ENCODE data around the gene APOBEC2.

APOBEC2 gene

GRCh38 chr6:41092421-41093140 lies 39.6 kb downstream of the APOBEC2 start:
- DNase-seq, result no peak

- DNase-seq, result no peak
These were observed 40.7 kb downstream of the APOBEC2 start for GRCh38 chr6:41093729-41094128.

GRCh38 chr6:41097467-41098090 lies 44.6 kb downstream of the APOBEC2 start:
- no peak for DNase-seq

- no peak for DNase-seq
These were observed 45.4 kb downstream of the APOBEC2 start for GRCh38 chr6:41098366-41098765.

GRCh38 chr6:41100871-41101287 lies 47.9 kb downstream of the APOBEC2 start:
- DNase-seq, result peak; percentile 37

- DNase-seq, result no peak
These were observed 50.8 kb downstream of the APOBEC2 start for GRCh38 chr6:41103847-41104246.

GRCh38 chr6:41111017-41111416 lies 58.0 kb downstream of the APOBEC2 start:
- no peak for DNase-seq

Measured in activated naive CD4-positive, alpha-beta T cell treated with Interleukin-2 at 50 U/mL for 16 hours (primary cell).